ENCODE results near the gene ADAD2.

- TF ChIP-seq CTCF (conservative IDR thresholded peaks at IDR 0.05) (no peak), EZH2 (IDR thresholded peaks at IDR 0.05; ENCODE audit: low read depth) (no peak)
These were observed 8.1 kb downstream of the ADAD2 start for GRCh38 chr16:84199097-84199496.
